NCI-H524 (cell line): ENCODE data around the gene G6PC1.
"Not testable (repeated sequence)": the region's sequence is repeated elsewhere in the genome, so short reads cannot be mapped to it uniquely, and the experiment has no call there.

ENCODE experiments used
- DNase-seq, 2 experiments: peaks; one replicate each; lab custom pipeline; 2025; lab: John Stamatoyannopoulos, UW

The G6PC1 gene

GRCh38 chr17:42873932-42874695 is 26.5 kb upstream of the G6PC1 start:
- not testable (repeated sequence) for DNase-seq

DNA sequence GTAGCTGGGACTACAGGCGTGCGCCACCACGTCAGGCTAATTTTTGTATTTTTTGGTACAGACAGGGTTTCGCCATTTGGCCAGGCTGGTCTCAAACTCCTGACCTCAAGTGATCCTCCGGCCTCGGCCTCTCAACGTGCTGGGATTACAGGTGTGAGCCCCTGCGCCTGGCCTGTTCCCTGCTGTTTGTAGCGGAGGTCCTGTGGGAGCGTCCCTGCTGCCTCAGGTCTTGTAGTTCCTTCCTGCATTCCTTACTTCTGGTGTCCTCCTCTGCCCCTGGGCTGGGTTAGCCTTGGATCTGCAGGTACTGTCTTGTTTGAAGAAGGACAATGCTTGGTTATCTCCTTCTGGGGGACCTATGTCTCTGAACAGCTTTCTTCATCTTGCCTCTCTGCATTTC is 23.6 kb upstream of the G6PC1 start:
- no peak for DNase-seq

DNA sequence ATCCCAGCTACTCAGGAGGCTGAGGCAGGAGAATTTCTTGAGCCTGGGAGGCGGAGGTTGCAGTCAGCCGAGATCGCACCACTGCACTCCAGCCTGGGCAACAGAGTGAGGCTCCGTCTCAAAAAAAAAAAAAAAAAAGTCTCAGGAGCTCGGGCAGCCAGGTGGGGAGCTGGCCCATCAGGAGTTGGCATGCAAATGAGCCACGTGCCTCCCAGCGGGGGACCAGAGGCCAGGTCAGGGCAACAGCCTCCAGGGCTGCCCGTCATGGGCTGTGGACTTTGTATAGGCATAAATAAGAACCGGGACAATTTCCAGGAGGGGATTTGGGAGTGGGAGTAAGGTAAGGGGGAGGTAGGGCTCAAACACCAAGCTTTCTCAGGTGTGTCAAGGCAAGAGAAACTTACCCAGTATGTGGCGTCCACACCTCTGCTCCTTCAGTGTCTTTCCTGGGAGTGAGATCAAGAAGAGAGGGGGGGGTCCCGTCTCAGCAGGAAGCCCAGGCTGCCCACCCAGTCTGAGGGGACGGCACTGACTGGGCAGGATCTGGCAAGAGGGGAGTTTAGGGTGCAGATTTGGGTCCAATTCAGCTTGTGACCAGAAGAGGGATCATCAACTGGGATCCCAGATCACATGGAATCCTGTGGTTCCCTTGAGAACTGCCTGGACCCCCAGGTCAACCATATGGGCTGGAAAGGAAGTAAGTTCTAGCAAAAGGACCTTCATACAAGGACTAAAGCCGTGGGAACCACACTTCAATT is 22.3 kb upstream of the G6PC1 start:
- peak in 1 of 2 experiments; percentile 17 for DNase-seq

GRCh38 chr17:42878924-42879595 is 21.5 kb upstream of the G6PC1 start:
- DNase-seq: no peak

GRCh38 chr17:42879596-42879985 is 21.0 kb upstream of the G6PC1 start:
- no peak for DNase-seq

- no peak for DNase-seq
Measured at GRCh38 chr17:42880776-42881310, 19.8 kb upstream of the G6PC1 start.

DNA sequence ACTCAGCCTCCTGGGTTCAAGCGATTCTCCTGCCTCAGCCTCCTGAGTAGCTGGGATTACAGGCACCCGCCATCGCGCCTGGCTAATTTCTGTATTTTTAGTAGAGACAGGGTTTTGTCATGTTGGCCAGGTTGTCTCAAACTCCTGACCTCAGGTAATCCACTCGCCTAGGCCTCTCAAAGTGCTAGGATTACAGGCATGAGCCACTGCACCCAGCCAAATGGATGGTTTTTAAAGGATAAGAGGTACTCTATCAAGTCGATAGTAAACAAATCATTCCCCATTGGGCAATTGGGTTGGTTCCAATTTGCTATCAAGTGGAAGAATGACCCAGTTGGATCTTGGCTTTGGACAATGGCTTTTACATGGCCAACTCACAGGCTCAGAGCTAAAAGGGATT is 18.9 kb upstream of the G6PC1 start:
- DNase-seq: not testable (repeated sequence)

DNA sequence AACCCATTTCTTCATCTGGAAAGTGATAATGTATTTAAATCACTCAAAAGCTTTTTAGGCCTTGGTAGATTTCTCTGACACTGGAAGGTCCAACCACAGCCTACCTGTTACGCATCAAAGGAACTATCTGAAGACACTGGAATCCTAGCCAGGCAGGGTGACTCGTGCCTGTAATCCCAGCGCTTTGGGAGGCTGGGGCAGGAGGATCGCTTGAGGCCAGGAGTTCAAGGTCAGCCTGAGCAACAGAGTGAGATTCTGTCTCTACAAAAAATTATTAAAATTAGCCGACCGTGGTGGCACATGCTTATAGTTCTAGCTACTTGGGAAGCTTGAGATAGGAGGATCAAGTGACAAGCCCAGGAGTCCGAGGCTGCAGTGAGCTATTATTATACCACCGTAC is 18.4 kb upstream of the G6PC1 start:
- DNase-seq: no peak

- no peak for DNase-seq
Measured at GRCh38 chr17:42883802-42884558, 16.6 kb upstream of the G6PC1 start.

GRCh38 chr17:42885806-42886205 is 14.8 kb upstream of the G6PC1 start:
- not testable (repeated sequence) for DNase-seq

- no peak for DNase-seq
Measured at GRCh38 chr17:42886283-42887176, 14.1 kb upstream of the G6PC1 start.

DNA sequence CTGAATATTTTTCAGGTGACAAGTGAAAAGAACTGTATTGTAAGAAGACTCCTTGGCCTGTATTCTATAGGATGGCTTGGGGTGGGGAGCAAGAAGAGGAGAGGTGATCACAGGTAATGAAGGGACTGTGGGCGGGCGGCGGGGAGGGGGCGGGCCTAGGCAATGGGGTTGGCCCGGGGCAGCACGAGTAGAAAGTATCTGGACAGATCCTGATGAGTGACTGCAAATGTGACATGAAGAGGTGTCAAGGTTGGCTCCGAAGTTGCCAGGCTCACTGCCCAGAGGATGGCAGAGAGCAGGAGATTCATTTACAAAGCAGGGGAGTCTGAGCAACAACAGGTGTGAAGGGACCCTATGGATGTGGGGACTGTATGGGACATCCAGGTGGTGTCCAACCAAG is 10.8 kb upstream of the G6PC1 start:
- no peak for DNase-seq

GRCh38 chr17:42891539-42892152 is 9.0 kb upstream of the G6PC1 start:
- no peak for DNase-seq

- DNase-seq: no peak
Measured at GRCh38 chr17:42893359-42893758, 7.2 kb upstream of the G6PC1 start.

GRCh38 chr17:42894283-42895184 is 6.1 kb upstream of the G6PC1 start:
- DNase-seq: no peak

GRCh38 chr17:42895185-42895555 is 5.4 kb upstream of the G6PC1 start:
- DNase-seq: no peak

- no peak for DNase-seq
Measured at GRCh38 chr17:42898147-42898811, 2.3 kb upstream of the G6PC1 start.

GRCh38 chr17:42899981-42900380 is 618 bp upstream of the G6PC1 start:
- DNase-seq: not testable (repeated sequence)
